PC-9 (cell line): ENCODE results near the gene FFAR4. TPM values are rescaled to one million over a fixed set of nuclear protein-coding genes. Genes with fewer than 3 reads are reported as not detected.

Experiments
- BruUV-seq: library from RNA; stranded (reverse); fragments of 400-500 nt; replicated peaks from 2 replicates; lab custom pipeline; 2021; lab: Mats Ljungman, UMichigan
- CTCF ChIA-PET: fragments of 300-600 bp; sonication (Branson Sonifier 250); formaldehyde crosslinking; loops from one replicate; lab custom pipeline; 2022; ENCODE audit warnings: antibody characterized with exemption; lab: Charles Lee
- POLR2A ChIA-PET: fragments of 300-600 bp; sonication (Branson Sonifier 250); formaldehyde crosslinking; loops from one replicate; lab custom pipeline; 2022; ENCODE audit warnings: antibody characterized with exemption; ENCODE audit not compliant: unreplicated experiment; lab: Charles Lee
- DNase-seq, 2 experiments: peaks; one replicate each; pipeline versions ENCODE4 v3.0.0 to v3.0.0-alpha.2; 2015 to 2022; ENCODE audit warnings: mixed read lengths in 1 of 2
- H2AFZ ChIP-seq: fragments of 200-600 bp; sonication (generic); 2 replicates; pipeline ENCODE4 v1.8.1; 2017; ENCODE audit warnings: antibody characterized with exemption
- H3F3A ChIP-seq: fragments of 200-600 bp; sonication (generic); 2 replicates; pipeline ENCODE4 v1.8.1; 2017; ENCODE audit warnings: antibody characterized with exemption, mild to moderate bottlenecking, low read depth; ENCODE audit not compliant: insufficient read depth
- H3K27ac ChIP-seq: fragments of 200-600 bp; sonication (generic); 2 replicates; pipeline ENCODE4 v1.6.1; 2016; ENCODE audit warnings: mixed run types
- H3K27me3 ChIP-seq: fragments of 200-600 bp; sonication (generic); 2 replicates; pipeline ENCODE4 v1.6.1; 2016; ENCODE audit warnings: low read depth, mixed run types; ENCODE audit not compliant: insufficient read depth
- H3K36me3 ChIP-seq: fragments of 200-600 bp; sonication (generic); 2 replicates; pipeline ENCODE4 v1.6.1; 2016; ENCODE audit warnings: low read depth, mixed run types
- H3K4me1 ChIP-seq: fragments of 200-600 bp; sonication (generic); replicated peaks from 2 replicates; pipeline ENCODE4 v1.6.1; 2016; ENCODE audit warnings: mixed run types; ENCODE audit not compliant: insufficient read depth
- H3K4me2 ChIP-seq: fragments of 200-600 bp; sonication (generic); 2 replicates; pipeline ENCODE4 v1.6.1; 2017; ENCODE audit warnings: mixed run types
- H3K4me3 ChIP-seq: fragments of 200-600 bp; sonication (generic); 2 replicates; pipeline ENCODE4 v1.6.1; 2016; ENCODE audit warnings: mixed run types
- H3K79me2 ChIP-seq: fragments of 200-600 bp; sonication (generic); 2 replicates; pipeline ENCODE4 v1.6.1; 2017; ENCODE audit warnings: low read depth, mixed run types
- H3K9me2 ChIP-seq: fragments of 200-600 bp; sonication (generic); 2 replicates; pipeline ENCODE4 v1.8.1; 2017; ENCODE audit warnings: mild to moderate bottlenecking; ENCODE audit not compliant: insufficient read depth
- H3K9me3 ChIP-seq: fragments of 200-600 bp; sonication (generic); 2 replicates; pipeline ENCODE4 v1.8.1; 2016; ENCODE audit warnings: low read depth; ENCODE audit not compliant: insufficient read depth
- H4K20me1 ChIP-seq: fragments of 200-600 bp; sonication (generic); 2 replicates; pipeline ENCODE4 v1.8.1; 2017; ENCODE audit not compliant: insufficient read depth
- EZH2 ChIP-seq: fragments of 200-600 bp; sonication (generic); IDR thresholded peaks from 2 replicates; pipeline ENCODE4 v1.8.0; 2017; ENCODE audit warnings: antibody characterized with exemption, low read depth
- intact Hi-C: fragments of 100-400 bp; cut with micrococcal nuclease; formaldehyde crosslinking; loops from one replicate; pipeline ENCODE4 v1.10.0; 2022; ENCODE audit not compliant: unreplicated experiment
- total RNA-seq: library from RNA; stranded (reverse); gene quantifications from 2 replicates; pipeline ENCODE4 v1.2.3, GENCODE V29; 2021
- TF ChIP-seq, protein P1 (sequence below): fragments of 200-600 bp; sonication (generic); conservative IDR thresholded peaks from 2 replicates; pipeline ENCODE4 v1.6.1; 2017; ENCODE audit warnings: mixed run types, antibody characterized with exemption, mild to moderate bottlenecking, moderate library complexity

Gene FFAR4
- total RNA-seq, 1 experiment from 2014 or later = not detected

DNA sequence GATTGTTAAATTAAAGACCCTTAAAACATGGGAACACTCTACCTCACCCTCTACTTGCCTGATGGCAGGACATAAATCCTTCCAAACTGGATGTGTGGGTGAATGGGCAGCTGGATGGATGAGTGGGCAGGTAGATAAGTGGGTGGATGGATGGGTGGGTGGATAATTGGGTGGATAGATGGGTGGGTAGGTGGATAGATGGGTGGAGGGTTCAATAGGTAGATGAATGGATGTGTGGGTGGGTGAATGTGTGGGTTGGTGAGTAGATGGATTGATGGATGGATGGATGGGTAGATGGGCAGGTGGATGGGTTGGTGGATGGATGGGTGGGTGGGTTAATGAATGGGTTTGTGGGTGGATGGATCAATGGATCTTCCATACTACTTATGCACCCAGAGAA, 18.9 kb upstream of the FFAR4 start:
- Histone ChIP-seq H3K9me2 (no peaks in the 10 kb centered on the region), H2AFZ (no peak overlapping the region), H3K4me1 (peaks cover 21% of the 10 kb centered on the region), H4K20me1 (no peaks in the 10 kb centered on the region), H3K4me2 (0 out of 2 replicates have a peak overlapping the region, but pooled peaks have one; percentile 53), H3K9me3 (no peaks in the 10 kb centered on the region), H3K27ac (peak overlapping the region; percentile 91), H3K27me3 (no peaks in the 10 kb centered on the region), H3K36me3 (no peaks in the 10 kb centered on the region), H3F3A (peaks cover 22% of the 10 kb centered on the region; the same call in 1 of the 2 replicates), H3K79me2 (no peaks in the 10 kb centered on the region), H3K4me3 (no peak overlapping the region)
- no peak for DNase-seq
- no peak for TF ChIP-seq EZH2
- TF ChIP-seq, protein P1, sequence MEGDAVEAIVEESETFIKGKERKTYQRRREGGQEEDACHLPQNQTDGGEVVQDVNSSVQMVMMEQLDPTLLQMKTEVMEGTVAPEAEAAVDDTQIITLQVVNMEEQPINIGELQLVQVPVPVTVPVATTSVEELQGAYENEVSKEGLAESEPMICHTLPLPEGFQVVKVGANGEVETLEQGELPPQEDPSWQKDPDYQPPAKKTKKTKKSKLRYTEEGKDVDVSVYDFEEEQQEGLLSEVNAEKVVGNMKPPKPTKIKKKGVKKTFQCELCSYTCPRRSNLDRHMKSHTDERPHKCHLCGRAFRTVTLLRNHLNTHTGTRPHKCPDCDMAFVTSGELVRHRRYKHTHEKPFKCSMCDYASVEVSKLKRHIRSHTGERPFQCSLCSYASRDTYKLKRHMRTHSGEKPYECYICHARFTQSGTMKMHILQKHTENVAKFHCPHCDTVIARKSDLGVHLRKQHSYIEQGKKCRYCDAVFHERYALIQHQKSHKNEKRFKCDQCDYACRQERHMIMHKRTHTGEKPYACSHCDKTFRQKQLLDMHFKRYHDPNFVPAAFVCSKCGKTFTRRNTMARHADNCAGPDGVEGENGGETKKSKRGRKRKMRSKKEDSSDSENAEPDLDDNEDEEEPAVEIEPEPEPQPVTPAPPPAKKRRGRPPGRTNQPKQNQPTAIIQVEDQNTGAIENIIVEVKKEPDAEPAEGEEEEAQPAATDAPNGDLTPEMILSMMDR = no peak
- no TSS peak for BruUV-seq
- ChIA-PET CTCF (no interaction called here), POLR2A (no interaction called here)
- intact Hi-C loops = loop anchor here (5.0 kb wide), 1 partner anchor 270 kb away; no protein-coding TSS in a partner anchor

DNA sequence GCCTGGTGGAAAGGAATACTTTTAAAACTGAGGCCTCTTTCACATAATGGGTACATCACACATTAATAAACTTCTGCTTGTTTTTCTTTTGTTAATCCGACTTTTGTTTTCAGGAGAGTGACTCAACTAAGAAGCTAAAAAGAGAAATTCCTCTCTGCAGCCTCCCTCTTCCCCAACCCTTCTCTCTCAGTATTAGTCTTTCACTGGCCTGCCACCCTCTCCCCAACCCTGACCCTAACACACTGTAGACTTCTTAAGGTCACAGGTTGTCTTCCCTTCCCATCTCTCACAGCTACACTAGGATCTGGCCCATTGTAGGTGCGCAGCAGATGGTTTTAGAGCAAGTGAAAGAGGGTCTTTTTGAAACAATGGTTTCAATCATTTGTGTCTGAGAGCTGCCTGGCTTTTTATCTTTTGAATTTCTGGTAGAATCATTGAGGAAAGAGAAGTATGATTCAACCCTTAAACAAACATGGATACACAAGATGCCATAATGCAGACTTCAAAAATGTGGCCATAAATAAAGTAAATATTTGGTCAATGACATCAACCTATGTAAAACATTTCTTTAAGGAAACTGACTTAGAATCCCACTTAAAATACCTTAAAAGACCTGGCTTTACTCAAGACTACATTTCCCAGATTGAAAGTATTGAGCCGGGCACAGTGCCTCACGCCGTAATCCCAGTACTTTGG, 17.9 kb upstream of the FFAR4 start:
- H3K27ac ChIP-seq = peak overlapping the region; percentile 91
- CTCF ChIA-PET = interaction anchor here (0.7 kb wide), 1 partner anchor 188 kb away, joined by 9 read pairs; no protein-coding TSS in a partner anchor
- no peaks in the 10 kb centered on the region for H3K9me3 ChIP-seq
- POLR2A ChIA-PET = no interaction called here
- peaks cover 22% of the 10 kb centered on the region; the same call in 1 of the 2 replicates for H3F3A ChIP-seq
- H2AFZ ChIP-seq = 0 out of 2 replicates have a peak overlapping the region, but pooled peaks have one; percentile 25
- no peaks in the 10 kb centered on the region for H3K79me2 ChIP-seq
- H3K4me1 ChIP-seq = peaks cover 21% of the 10 kb centered on the region
- no peaks in the 10 kb centered on the region for H4K20me1 ChIP-seq
- no TSS peak for BruUV-seq
- H3K36me3 ChIP-seq = no peaks in the 10 kb centered on the region
- TF ChIP-seq, protein P1 = no peak
- no peak for TF ChIP-seq EZH2
- peak overlapping the region; percentile 53 for H3K4me2 ChIP-seq
- no peaks in the 10 kb centered on the region for H3K27me3 ChIP-seq
- no peak overlapping the region for H3K4me3 ChIP-seq
- intact Hi-C loops = loop anchor here (5.0 kb wide), 1 partner anchor 269 kb away; no protein-coding TSS in a partner anchor
- DNase-seq = peak in 1 of 2 experiments; percentile 95
- H3K9me2 ChIP-seq = no peaks in the 10 kb centered on the region

DNA sequence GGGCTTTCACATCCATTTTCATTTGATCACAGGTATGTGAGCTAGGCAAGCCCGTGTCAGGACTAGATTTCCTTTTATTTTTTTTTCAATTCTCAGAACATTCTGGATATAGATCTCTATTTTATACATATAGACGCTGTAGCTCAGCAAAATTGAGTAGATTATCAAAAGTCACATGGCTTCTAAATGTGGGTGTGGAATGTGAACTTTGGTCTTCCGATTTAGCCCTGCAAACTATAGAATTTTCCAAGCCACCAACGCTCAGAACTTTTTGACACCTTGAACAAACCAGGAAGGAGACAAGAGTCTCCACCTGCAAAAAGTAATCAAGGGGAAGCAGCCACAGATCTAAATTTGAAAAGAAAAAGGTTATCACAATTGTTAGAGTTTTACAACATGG, 15.9 kb upstream of the FFAR4 start:
- Histone ChIP-seq H3K27me3 (no peaks in the 10 kb centered on the region), H3K79me2 (no peaks in the 10 kb centered on the region), H3K4me3 (no peak overlapping the region), H3K9me2 (no peaks in the 10 kb centered on the region), H3K27ac (no peak overlapping the region), H3K4me1 (peaks cover 27% of the 10 kb centered on the region), H3K4me2 (no peak overlapping the region), H2AFZ (no peak overlapping the region), H4K20me1 (no peaks in the 10 kb centered on the region), H3K36me3 (no peaks in the 10 kb centered on the region), H3F3A (peaks cover 25% of the 10 kb centered on the region; the same call in 1 of the 2 replicates), H3K9me3 (no peaks in the 10 kb centered on the region)
- intact Hi-C loops = no loop called here
- TF ChIP-seq, protein P1 = no peak
- TF ChIP-seq EZH2 = no peak
- CTCF ChIA-PET = no interaction called here
- DNase-seq = no peak
- BruUV-seq = no TSS peak
- POLR2A ChIA-PET = no interaction called here
